NCI-H510A (cell line): Measurements from ENCODE around the gene GPX2.
A peak's percentile ranks its signal among the peaks of the same experiment; 100 is the strongest.

ENCODE experiments used
- DNase-seq: peaks from one replicate; lab custom pipeline; 2025; lab: John Stamatoyannopoulos, UW

GPX2 gene

DNA sequence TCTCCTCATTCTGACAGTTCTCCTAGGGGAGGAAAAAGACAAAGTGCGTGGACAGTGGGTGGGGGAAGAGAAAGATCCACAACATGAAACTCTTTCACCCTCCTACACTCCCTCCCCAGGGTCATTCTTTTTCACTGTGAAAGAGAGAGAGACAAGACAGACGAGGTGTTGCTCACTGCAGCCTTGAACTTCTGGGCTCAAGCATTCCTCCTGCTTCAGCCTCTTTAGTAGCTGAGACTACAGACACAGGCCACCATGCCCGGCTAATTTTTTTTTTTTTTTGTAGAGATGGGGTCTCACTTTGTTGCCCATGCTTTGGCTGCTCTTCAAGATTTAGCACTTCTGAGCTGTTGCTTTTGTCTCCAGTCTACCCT lies 2.7 kb downstream of the GPX2 start:
- DNase-seq: no peak

DNA sequence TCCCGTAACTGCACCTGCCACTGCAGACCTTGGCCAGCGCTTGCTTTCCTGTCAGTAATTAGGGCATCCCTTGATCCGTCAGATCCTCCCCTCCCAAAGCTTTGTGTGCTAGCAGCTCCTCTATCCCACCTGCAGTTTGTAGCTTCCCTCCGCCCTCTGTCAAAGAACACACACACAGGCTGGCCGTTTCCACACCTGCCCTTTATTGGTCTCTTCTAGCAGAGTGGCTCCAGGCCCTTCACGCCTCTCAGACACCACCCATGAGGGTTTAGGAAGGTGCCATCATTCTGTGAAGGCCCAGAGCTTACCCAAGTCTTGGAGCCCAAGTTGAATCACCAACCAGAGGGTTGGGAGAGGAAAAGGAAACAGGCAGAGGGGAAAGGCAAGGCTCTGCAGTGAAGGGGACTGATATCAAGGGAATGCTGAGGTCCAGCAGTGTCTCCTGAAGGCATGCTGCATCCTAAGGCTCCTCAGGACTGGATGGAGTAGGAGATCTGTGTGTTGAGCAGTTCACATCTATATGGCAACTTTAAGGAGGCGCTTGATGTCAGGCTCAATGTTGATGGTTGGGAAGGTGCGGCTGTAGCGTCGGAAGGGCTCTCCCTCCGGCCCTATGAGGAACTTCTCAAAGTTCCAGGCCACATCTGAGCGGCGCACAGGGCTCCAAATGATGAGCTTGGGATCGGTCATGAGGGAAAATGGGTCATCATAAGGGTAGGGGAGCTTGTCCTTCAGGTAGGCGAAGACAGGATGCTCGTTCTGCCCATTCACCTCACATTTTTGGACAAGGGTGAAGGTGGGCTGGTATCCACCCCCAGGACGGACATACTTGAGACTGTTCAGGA lies 3.4 kb downstream of the GPX2 start:
- peak; percentile 43 for DNase-seq

DNA sequence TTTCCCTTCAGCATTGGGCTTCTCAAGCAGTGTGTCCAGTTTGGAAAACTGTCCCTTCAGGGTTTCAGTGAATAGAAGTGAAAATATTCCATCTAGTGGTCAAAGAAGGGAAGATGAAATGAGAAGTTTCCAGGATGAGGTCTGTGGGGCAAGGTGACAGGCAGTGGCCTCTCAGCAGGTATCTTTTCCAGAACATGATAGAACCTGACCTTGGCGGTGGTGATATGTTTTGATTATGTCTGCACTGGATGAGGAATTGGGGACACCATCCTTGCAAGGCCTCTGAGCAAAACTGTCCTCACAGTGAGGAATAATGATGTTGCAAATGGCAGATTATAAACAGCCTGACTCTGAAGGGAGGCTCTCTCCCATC lies 4.7 kb downstream of the GPX2 start:
- DNase-seq: no peak

DNA sequence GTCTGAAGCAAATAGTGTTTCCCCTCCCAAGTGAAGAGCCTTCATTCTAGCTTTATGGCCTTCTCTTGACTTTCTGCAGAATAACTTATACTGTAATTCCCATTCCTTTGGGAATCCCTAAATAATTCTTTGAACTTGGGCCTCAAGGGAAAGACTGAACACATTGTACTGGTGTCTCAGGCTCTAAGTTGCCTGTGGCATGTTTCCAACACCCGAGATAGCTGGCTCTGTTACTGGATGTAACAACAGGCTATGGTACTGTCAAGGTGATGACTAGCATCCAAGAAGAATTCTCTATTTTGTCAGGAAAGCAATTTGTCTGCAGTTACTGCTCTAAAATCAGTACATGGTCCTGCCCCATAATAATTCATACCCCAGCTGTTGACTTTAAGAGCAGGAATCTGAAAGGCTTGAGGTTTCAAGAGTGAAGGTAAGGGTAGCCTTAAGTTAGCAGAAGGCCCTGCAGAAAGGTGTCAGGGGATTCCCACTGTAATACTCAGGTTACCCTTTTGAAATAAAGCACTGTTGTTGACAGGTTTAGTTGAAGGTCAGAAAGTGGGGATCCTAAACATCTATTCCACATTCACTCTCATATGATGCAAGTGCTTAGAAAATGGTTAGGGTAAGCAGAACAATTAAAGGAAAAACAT lies 5.2 kb downstream of the GPX2 start:
- DNase-seq: no peak

DNA sequence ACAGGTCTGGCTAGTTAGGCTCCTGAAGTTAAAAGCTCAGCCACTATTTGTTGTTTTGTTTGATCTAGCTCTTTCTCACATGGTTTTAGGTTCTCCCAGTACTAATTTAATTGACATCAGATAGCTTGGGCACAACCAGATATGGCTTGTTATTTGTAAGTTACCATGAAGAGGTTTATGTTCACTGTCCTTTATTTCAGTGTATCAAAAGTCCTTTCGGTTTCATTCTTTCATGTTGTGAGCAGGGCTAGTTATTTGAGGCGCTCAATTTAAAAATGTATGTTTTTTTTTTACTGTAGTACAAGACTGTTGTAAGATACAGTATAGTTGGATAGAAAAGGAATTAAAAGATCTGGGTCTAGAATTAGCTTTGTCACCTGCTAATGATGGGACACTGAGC lies 7.0 kb downstream of the GPX2 start:
- no peak for DNase-seq

DNA sequence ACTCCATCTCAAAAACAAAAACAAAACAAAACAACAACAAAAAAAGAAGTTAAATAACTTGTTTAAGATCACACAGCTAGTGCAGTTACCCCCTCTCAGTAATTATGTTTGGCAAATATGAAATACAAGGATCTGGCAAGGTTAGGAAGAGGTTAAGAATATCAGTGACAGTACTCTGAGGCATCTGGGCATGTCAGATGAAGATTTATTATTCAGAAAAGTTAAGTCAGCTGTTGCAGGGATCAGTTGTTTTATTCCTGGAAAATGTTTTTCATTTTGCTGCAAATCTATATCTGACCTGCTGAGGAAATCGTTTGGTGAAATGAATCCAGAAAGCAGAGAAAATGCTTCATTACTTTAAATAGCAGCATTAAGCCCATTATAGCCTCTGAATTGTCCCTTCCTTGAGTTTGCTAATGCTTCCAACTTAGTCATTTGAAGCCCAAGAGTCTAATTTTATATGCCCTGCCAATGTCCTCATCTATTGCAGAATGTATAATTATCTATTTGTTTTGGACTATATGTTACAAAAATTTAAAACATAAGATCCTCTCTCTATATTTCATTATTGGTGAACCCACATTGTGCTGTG lies 8.1 kb downstream of the GPX2 start:
- DNase-seq: no peak

DNA sequence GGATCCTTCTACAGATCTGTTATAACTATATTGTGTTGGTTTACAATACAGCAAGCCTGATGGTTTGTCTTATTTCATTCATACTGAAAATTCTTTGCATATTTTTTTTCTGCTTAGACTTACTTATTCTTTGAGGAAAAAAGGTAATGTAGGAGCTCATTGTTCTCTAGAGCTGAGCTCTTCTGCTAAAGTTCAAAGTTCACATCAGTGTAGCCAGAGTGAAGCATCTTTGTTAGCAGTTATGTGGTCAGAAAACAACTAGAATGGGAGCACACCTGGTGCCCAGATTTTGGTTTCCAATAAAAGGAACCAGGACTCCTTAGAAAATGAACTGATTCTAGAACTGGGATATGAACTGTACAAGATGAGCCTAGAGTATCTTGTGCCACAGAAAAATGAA lies 10.3 kb downstream of the GPX2 start:
- DNase-seq: no peak

DNA sequence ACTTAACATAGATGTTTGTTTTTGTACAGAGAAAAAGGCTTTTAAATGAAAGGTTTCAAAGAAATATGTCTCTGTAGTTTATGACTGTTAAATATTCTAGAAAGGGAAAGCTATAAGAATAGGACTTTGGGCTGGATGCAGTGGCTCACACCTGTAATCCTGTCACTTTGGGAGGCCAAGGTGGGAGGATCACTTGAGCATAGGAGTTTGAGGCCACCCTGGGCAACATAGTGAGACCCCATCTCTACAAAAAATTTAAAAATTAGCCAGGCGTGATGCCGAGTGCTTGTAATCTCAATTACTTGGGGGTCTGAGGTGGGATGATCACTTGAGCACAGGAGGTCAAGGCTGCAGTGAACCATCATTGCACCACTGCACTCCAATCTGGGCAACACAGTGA lies 11.4 kb downstream of the GPX2 start:
- DNase-seq: no peak

DNA sequence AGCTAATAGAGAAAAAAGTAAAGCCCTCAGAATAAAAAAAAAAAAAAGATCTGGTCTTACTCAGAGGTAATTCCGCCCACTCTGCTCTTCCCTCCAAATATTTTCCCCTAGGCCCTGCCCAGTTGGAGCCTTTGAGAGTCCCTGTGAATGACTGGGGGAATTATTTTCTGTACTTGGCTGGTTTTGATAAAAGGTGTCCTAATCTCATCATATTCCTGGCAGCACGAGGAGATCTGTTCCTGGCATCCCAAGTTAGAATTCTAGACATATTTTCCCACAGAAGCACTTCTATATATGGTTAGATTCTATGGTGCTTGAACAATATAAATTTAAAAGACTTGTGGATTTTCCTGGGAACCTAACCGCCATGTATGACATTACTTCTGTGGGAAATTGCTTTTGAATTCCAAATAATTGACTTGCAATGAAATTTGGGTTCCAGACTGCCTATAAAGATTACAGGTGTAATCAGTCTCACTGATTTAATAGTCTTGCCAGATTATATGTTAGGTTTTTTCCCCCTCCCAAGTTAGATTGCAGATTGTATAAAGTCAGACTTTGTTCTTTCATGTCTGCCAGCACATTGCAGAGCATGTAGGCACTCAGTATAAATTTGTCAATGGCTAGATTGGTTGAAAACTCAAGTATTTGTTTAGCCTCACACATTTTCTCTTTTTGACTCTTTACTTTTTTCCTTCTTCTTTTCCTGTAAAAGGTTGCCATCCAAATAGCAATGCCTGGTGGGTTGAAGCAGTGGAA lies 12.3 kb downstream of the GPX2 start:
- DNase-seq: no peak

DNA sequence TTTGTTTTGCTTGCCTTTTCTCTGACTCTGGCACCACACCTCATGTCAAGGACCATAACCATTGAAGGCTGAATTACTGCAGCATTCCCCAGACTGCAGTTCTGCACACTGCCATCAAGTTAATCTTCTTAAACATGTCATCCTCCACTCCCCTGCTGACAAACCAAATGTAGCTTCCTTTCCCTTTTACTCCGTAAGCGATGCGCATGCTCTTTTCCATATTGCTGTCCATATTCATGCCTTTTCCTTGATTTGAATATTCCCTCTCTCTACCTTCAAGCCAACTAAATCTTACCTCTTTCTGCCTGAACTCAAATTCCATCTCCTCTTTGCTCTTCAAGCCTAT lies 13.6 kb downstream of the GPX2 start:
- DNase-seq: no peak

DNA sequence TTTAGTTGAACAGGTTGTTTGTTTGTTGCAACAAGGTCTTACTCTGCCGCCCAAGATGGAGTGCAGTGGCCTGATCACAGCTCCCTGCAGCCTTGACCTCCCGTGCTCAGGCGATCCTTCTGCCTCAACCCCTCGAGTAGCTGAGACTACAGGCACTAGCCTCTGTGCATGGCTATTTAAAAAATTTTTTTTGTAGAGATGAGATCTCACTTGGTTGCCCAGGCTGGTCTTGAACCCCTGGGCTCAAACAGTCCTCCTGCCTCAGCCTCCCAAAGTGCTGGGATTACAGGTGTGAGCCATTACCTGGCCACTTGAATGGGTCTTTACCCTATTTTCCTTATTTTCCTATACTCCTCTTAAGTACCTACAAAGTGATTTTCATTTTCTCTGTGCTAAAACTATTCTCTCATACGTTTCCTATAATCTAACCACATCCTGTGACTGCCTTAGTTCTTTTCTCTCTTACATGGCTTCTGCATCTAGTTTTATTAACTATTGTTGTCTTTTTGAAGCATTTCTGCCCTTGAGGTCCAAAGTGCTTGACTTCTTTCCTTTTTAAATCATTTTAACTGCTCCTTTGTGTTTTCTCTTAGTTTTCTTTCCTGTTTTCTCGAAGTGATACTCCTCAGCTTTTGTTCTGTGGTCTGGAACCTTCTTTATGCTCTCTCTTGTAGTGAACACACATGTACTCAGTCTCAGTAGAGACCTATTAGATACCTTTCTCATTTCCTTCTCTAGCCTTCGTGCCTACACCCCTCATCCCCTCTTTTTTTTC lies 14.1 kb downstream of the GPX2 start:
- DNase-seq: no peak

DNA sequence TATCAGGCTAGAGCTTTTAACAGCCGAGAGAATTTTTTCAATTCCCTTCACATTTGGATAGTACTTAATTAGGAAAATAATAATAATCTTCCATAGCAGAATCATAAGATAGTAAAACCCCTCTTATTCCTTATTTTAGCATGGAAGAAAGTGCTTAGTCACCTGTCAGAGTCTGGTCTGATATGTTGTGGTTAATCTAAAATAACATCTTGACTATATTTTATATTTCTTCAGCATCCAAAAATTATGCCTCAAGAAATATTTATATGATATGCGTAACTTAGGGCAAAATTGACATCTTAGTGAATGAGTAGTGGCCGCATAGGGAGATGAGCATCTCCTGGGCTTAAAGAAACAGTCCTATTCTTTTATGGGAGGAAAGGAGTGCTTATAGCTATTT lies 15.5 kb downstream of the GPX2 start:
- no peak for DNase-seq

DNA sequence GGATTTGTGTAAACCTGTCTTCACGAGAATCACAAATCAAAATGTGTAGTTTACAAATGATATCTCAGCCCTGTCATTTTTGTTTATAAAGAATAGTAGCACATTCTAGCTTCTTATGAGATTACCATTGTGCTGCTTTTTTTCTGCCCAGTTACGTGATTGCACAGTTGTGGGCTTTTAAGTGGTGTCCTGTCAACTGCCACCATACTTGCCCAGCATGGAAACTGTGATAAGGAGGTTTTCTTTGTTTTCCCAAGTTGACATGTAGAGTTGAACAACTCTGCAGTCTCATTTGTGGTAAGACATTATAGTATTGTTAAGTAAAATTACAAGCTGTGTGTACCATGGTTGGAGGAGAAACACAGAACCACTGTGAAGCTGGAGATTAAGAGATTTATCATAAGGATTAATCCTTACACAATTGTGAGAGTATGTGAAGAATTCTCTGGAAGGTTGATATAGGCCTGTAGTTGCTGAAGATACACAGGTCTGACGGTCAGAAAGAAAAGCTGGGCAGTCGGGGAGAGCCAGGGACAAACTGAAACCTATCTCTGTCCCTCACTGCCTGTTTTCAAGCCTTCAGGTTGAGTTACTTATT lies 16.0 kb downstream of the GPX2 start:
- DNase-seq: no peak

DNA sequence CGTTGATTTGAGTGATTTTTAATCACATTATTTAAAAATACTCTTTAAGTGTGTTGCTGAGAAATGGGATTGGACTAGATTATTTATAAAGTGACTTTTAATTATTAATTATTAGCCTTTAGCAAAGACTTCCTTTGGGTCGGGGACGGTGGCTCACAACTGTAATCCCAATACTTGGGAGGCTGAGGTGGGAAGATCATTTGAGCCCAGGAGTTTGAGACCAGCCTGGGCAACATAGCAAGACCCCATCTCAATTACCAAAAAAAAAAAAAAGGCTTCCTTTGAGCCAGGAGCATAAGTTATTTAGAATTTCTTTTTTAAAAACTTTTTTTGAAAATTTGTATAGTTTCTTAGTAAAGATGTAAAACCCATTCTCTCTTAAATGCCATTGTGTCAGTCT lies 19.5 kb downstream of the GPX2 start:
- no peak for DNase-seq

DNA sequence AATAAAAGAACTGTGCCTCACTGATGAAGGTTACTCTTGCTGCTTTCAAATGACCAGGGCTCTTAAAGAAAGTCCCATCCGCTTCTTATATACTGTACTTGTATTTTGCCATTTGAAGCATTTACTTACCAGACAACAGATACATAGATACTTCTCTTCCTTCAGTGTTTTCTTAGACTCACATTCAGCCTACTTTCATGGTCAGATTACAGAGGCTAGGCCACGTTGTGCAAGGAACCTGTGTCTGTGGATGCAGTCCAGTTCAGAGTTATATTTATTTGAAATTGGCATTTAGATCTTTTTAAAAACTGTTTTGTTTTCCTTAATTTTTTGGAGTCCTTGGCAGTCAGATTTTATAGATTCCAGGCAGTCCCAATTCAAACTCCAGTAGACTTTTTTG lies 22.1 kb downstream of the GPX2 start:
- DNase-seq: no peak

DNA sequence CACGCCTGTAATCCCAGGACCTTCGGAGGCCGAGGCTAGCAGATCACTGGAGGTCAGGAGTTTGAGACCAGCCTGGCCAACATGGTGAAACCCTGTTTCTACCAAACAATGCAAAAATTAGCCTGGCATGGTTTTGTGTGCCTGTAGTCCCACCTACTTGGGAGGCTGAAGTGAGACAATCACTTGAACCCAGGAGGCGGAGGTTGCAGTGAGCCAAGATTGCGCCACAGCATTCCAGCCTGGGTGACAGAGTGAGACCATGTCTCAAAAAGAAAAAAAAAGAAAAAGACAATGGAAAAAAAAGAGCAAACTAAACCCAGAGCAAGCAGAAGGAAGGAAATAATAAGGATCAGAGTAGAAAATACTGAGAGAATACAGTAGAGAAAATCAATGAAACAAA lies 22.9 kb downstream of the GPX2 start:
- no peak for DNase-seq

DNA sequence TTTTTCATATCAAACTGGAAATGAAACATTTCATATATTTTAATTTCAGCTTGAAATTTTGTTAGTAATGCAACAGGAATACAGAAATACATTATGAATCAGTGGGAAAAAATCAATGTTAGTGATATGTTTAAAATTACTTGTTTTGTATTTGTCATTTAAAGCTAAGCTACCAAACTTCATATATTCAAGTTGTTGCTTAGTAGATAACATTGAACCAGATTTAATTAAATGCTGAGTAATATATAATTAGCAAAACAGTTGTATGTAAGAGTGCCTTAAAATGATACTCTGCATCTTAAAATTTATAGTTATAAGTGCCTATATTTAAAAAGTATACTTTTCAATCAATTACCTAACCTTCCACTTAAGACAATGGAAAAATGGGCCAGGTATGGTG lies 23.3 kb downstream of the GPX2 start:
- no peak for DNase-seq

DNA sequence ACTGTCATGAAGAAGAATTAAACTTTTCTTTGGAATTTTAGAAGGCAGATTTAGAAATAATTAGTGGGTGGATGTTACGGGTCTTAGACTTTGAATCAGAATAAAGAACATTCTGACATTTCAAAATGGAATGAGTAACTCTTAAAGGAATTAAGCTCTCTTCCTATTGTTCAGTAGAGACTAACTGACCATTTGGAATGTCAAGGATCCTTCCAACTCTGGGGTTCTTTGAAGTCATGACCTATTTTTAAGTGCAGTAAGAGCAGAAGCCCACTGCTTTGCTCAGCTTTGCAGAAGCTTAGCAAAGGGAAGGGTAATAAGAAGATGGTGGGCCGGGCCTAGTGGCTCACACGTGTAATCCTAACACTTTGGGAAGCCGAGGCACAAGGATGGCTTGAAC lies 24.3 kb downstream of the GPX2 start:
- DNase-seq: no peak

DNA sequence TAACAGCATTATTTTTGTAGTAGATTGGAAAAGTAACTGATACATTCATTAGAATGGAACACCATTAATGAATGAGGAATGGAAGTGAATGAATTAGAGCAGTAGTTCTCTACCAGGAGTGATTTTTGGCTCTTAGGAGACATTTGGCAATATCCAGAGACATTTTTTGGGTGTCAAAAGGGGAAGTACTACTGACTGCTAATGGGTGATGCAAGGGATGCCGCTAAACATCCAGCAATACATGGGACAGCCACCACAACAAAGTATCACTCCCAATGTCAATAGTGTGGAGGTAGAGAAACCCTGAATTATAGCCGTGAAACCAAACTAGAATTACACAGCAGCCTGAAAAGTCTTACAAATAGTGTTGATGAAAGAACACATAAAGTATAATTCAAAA lies 26.7 kb downstream of the GPX2 start:
- no peak for DNase-seq

DNA sequence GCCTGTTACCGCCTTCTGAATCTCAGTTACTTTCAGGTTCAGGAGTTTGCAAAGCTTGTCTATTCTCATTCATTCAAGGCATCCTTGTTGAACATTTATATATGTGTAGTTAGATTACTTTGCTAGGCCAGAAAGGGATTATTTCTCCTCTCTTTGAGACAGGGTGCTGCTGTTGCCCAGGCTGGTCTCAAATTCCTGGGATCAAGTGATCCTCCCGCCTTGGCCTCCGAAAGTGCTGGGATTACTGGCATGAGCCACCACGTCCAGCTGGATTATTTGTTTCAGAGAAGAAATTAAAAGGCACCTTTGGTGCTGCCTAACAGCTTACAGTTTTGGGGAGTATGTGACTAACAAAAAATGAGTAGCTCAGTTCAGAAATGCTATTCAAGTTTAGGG lies 27.5 kb downstream of the GPX2 start:
- DNase-seq: no peak

DNA sequence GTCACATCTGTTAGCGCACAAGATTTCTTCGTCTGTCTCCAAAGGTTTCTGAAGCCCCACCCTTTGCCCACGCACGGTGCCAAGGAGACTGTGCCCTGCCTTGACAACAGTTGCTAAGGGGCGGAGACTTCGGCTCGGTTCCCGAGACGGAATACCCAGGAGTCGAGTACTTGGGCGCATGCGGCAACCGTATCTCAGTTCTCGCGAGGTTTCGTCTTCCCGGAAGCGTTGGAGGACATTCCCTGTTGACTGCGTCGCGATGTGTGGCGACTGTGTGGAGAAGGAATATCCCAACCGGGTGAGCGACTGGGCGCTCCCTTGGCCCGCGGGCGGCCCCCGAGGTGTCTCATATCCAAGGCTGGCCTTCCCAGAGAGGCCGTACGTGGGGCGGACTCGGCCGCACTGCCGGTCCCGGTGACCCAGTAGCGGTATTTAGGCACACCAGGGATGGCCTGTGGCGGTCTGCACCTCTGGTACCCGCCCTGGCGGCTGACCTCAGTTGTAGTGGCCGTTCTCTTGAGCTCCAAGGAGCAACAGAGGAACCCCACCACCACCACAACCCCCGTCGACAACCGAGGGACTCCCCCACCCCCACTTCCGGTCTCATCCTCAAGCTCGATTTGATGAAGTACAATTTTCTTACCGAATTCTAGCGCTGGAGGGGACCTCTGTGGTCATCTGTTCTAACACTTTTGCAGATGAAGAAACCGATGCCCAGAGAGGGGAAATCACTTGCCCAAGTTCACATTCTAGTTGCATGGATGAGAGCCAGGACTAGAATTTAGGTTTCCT lies 28.1 kb downstream of the GPX2 start, which contains the start of gene CHURC1:
CHURC1 (plus strand) TSS at position 219 of the 792 bp plus-strand sequence; CDS start at position 260, 41 bp downstream.
- peak; percentile 94 for DNase-seq
